Panc1 (cell line): ENCODE measurements around the gene USP16.

ENCODE experiments used
- CTCF ChIP-seq: fragments of 450-650 bp; IDR thresholded peaks from 2 replicates; pipeline ENCODE4 v1.5.1; 2017; ENCODE audit warnings: mild to moderate bottlenecking
- POLR2AphosphoS5 ChIP-seq: IDR thresholded peaks from 2 replicates; pipeline ENCODE4 v1.6.1; 2012; ENCODE audit warnings: mild to moderate bottlenecking, low read depth, low read length, moderate library complexity
- REST ChIP-seq, 2 experiments: IDR thresholded peaks; 2 replicates each; pipeline ENCODE4 v1.6.1; 2011 to 2012; ENCODE audit warnings: low read depth in 2 of 2, control low read depth in 1 of 2, low read length in 1 of 2, mild to moderate bottlenecking in 1 of 2, moderate library complexity in 1 of 2; ENCODE audit not compliant: insufficient read depth in 1 of 2
- SIN3A ChIP-seq: IDR thresholded peaks from 2 replicates; pipeline ENCODE4 v1.6.1; 2012; ENCODE audit warnings: low read depth, mild to moderate bottlenecking, low read length, moderate library complexity, borderline replicate concordance; ENCODE audit not compliant: insufficient read depth
- TCF7L2 ChIP-seq: IDR thresholded peaks from 2 replicates; pipeline ENCODE4 v1.6.1; 2011; ENCODE audit warnings: mild to moderate bottlenecking, low read depth, low read length, inconsistent platforms

- TF ChIP-seq CTCF (no peak), REST (IDR thresholded peaks at IDR 0.05; ENCODE audit: insufficient read depth in 1 of 2, low read depth in 2 of 2, low read length in 1 of 2) (no peak), TCF7L2 (no peak), POLR2AphosphoS5 (no peak), SIN3A (no peak)
Measured at GRCh38 chr21:29092102-29092959, 67.9 kb downstream of the USP16 start.
